PC-3 (cell line): Measurements from ENCODE around the gene SRXN1.

Source experiments
- EZH2 ChIP-seq: fragments of 300-600 bp; sonication (generic); IDR thresholded peaks from one replicate; pipeline ENCODE4 v1.6.1; 2017; ENCODE audit warnings: antibody characterized with exemption, mild to moderate bottlenecking, low read length; ENCODE audit not compliant: unreplicated experiment
- TF ChIP-seq, protein P1 (sequence below): fragments of 300-600 bp; sonication (generic); conservative IDR thresholded peaks from 2 replicates; pipeline ENCODE4 v1.5.1; 2017; ENCODE audit warnings: antibody characterized with exemption, low read depth, mild to moderate bottlenecking, low read length

DNA sequence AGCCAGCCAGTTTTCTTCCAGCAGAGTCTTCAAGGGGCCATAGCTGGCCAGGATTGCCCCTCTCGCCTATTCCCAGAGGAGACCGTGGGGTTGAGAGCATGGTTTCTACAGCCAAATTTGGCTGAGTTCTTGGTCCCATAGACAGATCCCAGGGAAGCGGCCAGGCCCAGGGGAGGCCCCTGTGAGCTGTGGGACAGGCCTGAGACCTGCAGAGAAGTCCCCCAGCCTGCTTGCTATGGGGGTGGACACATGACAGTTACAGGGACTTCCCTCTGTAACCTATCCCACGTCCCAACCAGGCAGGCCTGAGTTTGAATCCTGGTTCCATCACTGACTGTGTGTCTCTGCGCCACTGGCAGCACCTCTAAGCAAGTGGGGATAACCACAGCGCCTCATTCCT lies 45.5 kb downstream of the SRXN1 start:
- TF ChIP-seq, protein P1, sequence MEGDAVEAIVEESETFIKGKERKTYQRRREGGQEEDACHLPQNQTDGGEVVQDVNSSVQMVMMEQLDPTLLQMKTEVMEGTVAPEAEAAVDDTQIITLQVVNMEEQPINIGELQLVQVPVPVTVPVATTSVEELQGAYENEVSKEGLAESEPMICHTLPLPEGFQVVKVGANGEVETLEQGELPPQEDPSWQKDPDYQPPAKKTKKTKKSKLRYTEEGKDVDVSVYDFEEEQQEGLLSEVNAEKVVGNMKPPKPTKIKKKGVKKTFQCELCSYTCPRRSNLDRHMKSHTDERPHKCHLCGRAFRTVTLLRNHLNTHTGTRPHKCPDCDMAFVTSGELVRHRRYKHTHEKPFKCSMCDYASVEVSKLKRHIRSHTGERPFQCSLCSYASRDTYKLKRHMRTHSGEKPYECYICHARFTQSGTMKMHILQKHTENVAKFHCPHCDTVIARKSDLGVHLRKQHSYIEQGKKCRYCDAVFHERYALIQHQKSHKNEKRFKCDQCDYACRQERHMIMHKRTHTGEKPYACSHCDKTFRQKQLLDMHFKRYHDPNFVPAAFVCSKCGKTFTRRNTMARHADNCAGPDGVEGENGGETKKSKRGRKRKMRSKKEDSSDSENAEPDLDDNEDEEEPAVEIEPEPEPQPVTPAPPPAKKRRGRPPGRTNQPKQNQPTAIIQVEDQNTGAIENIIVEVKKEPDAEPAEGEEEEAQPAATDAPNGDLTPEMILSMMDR = no peak
- TF ChIP-seq EZH2 = no peak
